Erythroblast (primary cell): ENCODE data around the gene DUSP1.

Experiments used
- GATA1 ChIP-seq: IDR thresholded peaks from 2 replicates; pipeline ENCODE4 v1.6.1; 2011; ENCODE audit warnings: low read depth, mild to moderate bottlenecking, control low read depth, low read length, moderate library complexity
- POLR2A ChIP-seq: IDR thresholded peaks from 2 replicates; pipeline ENCODE4 v1.6.1; 2011; ENCODE audit warnings: mild to moderate bottlenecking, low read length

DNA sequence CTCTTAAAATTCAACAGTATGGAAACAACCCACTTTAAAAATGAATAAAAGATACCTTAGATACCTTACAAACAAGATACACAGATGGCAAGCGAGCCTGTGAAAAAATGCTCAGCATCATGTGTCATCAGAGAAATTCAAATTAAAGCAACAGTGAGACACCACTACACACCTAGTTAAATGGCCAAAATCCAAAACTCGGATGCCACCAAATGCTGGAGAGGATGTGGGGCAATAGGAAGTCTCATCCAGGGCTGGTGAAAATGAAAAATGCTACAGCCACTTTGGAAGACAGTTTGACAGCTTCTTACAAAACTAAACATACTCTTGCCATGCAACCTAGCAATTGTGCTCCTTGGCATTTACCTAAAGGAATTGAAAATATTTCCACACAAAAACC, 17.9 kb downstream of the DUSP1 start:
- TF ChIP-seq POLR2A = no peak
- TF ChIP-seq GATA1 = no peak
